ENCODE results near the gene NCCRP1. TPM values are rescaled to one million over a fixed set of nuclear protein-coding genes. Genes with fewer than 3 reads are reported as not detected.

The NCCRP1 gene
- total and polyA plus RNA-seq, 4 donors = not detected

GRCh38 chr19:39207293-39207836, 10.6 kb downstream of the NCCRP1 start:
- 63% methylated on average over 6 of the region's 6 CpGs for WGBS
- DNase-seq (ENCODE audit: low spot score) = no peak
- no peak overlapping the region for H3K27ac ChIP-seq (ENCODE audit: low read depth in 1 of 2, low read length in 2 of 2)
- H3K9me3 ChIP-seq (ENCODE audit: control insufficient read depth in 4 of 4, low read length in 3 of 4) = no peaks in the 10 kb centered on the region
- peaks cover 0 to 7% (median 3%) of the 10 kb centered on the region in 4 donors for H3K27me3 ChIP-seq (ENCODE audit: control insufficient read depth in 4 of 4, insufficient read depth in 4 of 4, low read length in 3 of 4)
- no peak overlapping the region for H3K9ac ChIP-seq (ENCODE audit: low read depth in 1 of 2, low read length in 2 of 2)
- H3K4me1 ChIP-seq (ENCODE audit: control insufficient read depth in 4 of 4, insufficient read depth in 4 of 4, low read length in 3 of 4) = no peaks in the 10 kb centered on the region
- H3K36me3 ChIP-seq (ENCODE audit: control insufficient read depth in 4 of 4, insufficient read depth in 3 of 4, low read depth in 1 of 4, low read length in 3 of 4) = no peaks in the 10 kb centered on the region
- no peak overlapping the region for H3K4me3 ChIP-seq (ENCODE audit: low read depth in 1 of 3, low read length in 3 of 3)
- TF ChIP-seq, protein P1, sequence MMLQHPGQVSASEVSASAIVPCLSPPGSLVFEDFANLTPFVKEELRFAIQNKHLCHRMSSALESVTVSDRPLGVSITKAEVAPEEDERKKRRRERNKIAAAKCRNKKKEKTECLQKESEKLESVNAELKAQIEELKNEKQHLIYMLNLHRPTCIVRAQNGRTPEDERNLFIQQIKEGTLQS (IDR thresholded peaks at IDR 0.05) = no peak
- TF ChIP-seq HNF4A (conservative IDR thresholded peaks at IDR 0.05) (no peak), JUND (IDR thresholded peaks at IDR 0.05) (no peak), RAD21 (IDR thresholded peaks at IDR 0.05) (no peak), FOXA2 (IDR thresholded peaks at IDR 0.05) (no peak), FOXA1 (IDR thresholded peaks at IDR 0.05) (no peak), NR2F2 (IDR thresholded peaks at IDR 0.05) (no peak), YY1 (IDR thresholded peaks at IDR 0.05) (no peak)
- TF ChIP-seq, protein P2, sequence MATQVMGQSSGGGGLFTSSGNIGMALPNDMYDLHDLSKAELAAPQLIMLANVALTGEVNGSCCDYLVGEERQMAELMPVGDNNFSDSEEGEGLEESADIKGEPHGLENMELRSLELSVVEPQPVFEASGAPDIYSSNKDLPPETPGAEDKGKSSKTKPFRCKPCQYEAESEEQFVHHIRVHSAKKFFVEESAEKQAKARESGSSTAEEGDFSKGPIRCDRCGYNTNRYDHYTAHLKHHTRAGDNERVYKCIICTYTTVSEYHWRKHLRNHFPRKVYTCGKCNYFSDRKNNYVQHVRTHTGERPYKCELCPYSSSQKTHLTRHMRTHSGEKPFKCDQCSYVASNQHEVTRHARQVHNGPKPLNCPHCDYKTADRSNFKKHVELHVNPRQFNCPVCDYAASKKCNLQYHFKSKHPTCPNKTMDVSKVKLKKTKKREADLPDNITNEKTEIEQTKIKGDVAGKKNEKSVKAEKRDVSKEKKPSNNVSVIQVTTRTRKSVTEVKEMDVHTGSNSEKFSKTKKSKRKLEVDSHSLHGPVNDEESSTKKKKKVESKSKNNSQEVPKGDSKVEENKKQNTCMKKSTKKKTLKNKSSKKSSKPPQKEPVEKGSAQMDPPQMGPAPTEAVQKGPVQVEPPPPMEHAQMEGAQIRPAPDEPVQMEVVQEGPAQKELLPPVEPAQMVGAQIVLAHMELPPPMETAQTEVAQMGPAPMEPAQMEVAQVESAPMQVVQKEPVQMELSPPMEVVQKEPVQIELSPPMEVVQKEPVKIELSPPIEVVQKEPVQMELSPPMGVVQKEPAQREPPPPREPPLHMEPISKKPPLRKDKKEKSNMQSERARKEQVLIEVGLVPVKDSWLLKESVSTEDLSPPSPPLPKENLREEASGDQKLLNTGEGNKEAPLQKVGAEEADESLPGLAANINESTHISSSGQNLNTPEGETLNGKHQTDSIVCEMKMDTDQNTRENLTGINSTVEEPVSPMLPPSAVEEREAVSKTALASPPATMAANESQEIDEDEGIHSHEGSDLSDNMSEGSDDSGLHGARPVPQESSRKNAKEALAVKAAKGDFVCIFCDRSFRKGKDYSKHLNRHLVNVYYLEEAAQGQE (IDR thresholded peaks at IDR 0.05) = no peak
- TF ChIP-seq, protein P3, sequence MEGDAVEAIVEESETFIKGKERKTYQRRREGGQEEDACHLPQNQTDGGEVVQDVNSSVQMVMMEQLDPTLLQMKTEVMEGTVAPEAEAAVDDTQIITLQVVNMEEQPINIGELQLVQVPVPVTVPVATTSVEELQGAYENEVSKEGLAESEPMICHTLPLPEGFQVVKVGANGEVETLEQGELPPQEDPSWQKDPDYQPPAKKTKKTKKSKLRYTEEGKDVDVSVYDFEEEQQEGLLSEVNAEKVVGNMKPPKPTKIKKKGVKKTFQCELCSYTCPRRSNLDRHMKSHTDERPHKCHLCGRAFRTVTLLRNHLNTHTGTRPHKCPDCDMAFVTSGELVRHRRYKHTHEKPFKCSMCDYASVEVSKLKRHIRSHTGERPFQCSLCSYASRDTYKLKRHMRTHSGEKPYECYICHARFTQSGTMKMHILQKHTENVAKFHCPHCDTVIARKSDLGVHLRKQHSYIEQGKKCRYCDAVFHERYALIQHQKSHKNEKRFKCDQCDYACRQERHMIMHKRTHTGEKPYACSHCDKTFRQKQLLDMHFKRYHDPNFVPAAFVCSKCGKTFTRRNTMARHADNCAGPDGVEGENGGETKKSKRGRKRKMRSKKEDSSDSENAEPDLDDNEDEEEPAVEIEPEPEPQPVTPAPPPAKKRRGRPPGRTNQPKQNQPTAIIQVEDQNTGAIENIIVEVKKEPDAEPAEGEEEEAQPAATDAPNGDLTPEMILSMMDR (IDR thresholded peaks at IDR 0.05; ENCODE audit: low read depth, low read length, missing input control) = no peak

DNA sequence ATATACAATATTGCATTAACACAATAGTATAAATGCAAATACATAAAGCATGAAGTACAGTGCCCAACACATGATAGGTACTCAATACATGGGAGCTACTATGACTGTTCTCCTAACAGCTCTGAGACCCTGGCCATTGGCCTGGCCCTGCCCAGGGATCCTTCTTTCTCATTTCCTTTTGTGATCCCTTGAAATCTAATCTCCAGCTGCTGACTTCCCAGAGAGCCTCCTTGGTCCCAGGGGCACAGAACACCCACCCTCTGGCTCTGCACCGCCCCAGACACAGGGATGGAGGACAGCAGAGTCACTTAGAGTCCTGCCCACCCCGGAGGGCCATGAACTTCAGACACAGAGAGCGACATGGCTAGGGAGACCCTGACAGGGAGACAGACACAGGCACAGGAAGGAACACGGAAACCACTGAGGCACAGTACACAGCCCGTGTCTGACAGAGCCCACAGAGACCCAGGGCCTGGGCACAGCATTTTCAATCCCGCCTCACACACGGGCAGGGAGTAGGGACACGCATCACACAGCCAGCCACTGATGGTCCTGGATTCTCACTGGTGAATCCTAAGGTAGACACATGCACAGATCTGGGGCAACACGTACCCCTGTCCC, 11.5 kb downstream of the NCCRP1 start:
- DNase-seq (ENCODE audit: low spot score) = no peak
- Histone ChIP-seq H3K9me3 (ENCODE audit: control insufficient read depth in 4 of 4, low read length in 3 of 4) (no peaks in the 10 kb centered on the region), H3K4me1 (ENCODE audit: control insufficient read depth in 4 of 4, insufficient read depth in 4 of 4, low read length in 3 of 4) (no peaks in the 10 kb centered on the region), H3K36me3 (ENCODE audit: control insufficient read depth in 4 of 4, insufficient read depth in 3 of 4, low read depth in 1 of 4, low read length in 3 of 4) (no peaks in the 10 kb centered on the region), H3K9ac (ENCODE audit: low read depth in 1 of 2, low read length in 2 of 2) (no peak overlapping the region), H3K27me3 (ENCODE audit: control insufficient read depth in 4 of 4, insufficient read depth in 4 of 4, low read length in 3 of 4) (peaks cover 0 to 3% (median 1%) of the 10 kb centered on the region in 4 donors), H3K4me3 (ENCODE audit: low read depth in 1 of 3, low read length in 3 of 3) (no peak overlapping the region), H3K27ac (ENCODE audit: low read depth in 1 of 2, low read length in 2 of 2) (no peak overlapping the region)
- TF ChIP-seq, protein P3 (IDR thresholded peaks at IDR 0.05; ENCODE audit: low read depth, low read length, missing input control) = no peak
- TF ChIP-seq, protein P4, sequence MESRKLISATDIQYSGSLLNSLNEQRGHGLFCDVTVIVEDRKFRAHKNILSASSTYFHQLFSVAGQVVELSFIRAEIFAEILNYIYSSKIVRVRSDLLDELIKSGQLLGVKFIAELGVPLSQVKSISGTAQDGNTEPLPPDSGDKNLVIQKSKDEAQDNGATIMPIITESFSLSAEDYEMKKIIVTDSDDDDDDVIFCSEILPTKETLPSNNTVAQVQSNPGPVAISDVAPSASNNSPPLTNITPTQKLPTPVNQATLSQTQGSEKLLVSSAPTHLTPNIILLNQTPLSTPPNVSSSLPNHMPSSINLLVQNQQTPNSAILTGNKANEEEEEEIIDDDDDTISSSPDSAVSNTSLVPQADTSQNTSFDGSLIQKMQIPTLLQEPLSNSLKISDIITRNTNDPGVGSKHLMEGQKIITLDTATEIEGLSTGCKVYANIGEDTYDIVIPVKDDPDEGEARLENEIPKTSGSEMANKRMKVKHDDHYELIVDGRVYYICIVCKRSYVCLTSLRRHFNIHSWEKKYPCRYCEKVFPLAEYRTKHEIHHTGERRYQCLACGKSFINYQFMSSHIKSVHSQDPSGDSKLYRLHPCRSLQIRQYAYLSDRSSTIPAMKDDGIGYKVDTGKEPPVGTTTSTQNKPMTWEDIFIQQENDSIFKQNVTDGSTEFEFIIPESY (IDR thresholded peaks at IDR 0.05) = no peak
- TF ChIP-seq HNF4A (conservative IDR thresholded peaks at IDR 0.05) (no peak), NR2F2 (IDR thresholded peaks at IDR 0.05) (no peak), RXRA (IDR thresholded peaks at IDR 0.05) (no peak), EGR1 (IDR thresholded peaks at IDR 0.05; ENCODE audit: low read depth in 2 of 2) (no peak), SP1 (IDR thresholded peaks at IDR 0.05) (no peak), RAD21 (IDR thresholded peaks at IDR 0.05) (no peak), YY1 (IDR thresholded peaks at IDR 0.05) (no peak), TAF1 (conservative IDR thresholded peaks at IDR 0.05) (no peak), FOXA1 (IDR thresholded peaks at IDR 0.05) (no peak), JUND (IDR thresholded peaks at IDR 0.05) (no peak)
- TF ChIP-seq, protein P2 (IDR thresholded peaks at IDR 0.05) = no peak
- WGBS = 81% methylated on average over 9 of the region's 9 CpGs

Measured in liver (tissue), 9 donors.